Mesenteric fat pad (tissue), 1 donor: Measurements from ENCODE around the gene ADORA2A. TPM values are rescaled to one million over a fixed set of nuclear protein-coding genes. Genes with fewer than 3 reads are reported as not detected.

Experiments used
- DNase-seq: peaks from one replicate; pipeline ENCODE4 v3.0.0-alpha.2; 2020; ENCODE audit warnings: low spot score
- total RNA-seq: library from RNA; stranded (reverse); fragmentation: NEBNext Ultra II Directional; extraction: Animal tissue kit (Norgen Biotek cat#: 25700); gene quantifications from one replicate; pipeline ENCODE4 v1.2.1, GENCODE V29; 2021
- donor health status: DM: yes; HTN: yes; CAD: no.

Gene ADORA2A
- total RNA-seq, 1 donor from 2014 or later, result 2.6 TPM

GRCh38 chr22:24431309-24432034 lies 4.1 kb downstream of the ADORA2A start:
- DNase-seq, result no peak

GRCh38 chr22:24432059-24432853 lies 4.9 kb downstream of the ADORA2A start:
- DNase-seq, result no peak

GRCh38 chr22:24433001-24433827 lies 5.8 kb downstream of the ADORA2A start:
- no peak for DNase-seq

- DNase-seq, result no peak
These were observed 6.5 kb downstream of the ADORA2A start for GRCh38 chr22:24433828-24434470.

- no peak for DNase-seq
These were observed 7.3 kb downstream of the ADORA2A start for GRCh38 chr22:24434471-24435322.

GRCh38 chr22:24435323-24435645 lies 7.9 kb downstream of the ADORA2A start:
- no peak for DNase-seq

- DNase-seq, result no peak
These were observed 8.5 kb downstream of the ADORA2A start for GRCh38 chr22:24435861-24436371.

- no peak for DNase-seq
These were observed 9.2 kb downstream of the ADORA2A start for GRCh38 chr22:24436553-24436952.

- peak; percentile 45 for DNase-seq
These were observed 9.7 kb downstream of the ADORA2A start for GRCh38 chr22:24437091-24437490.

- peak; percentile 75 for DNase-seq
These were observed 10.4 kb downstream of the ADORA2A start for GRCh38 chr22:24437741-24438328.

GRCh38 chr22:24440270-24440717 lies 12.9 kb downstream of the ADORA2A start:
- peak; percentile 62 for DNase-seq

- peak; percentile 88 for DNase-seq
These were observed 13.5 kb downstream of the ADORA2A start for GRCh38 chr22:24440718-24441405.

- DNase-seq, result peak; percentile 14
These were observed 14.3 kb downstream of the ADORA2A start for GRCh38 chr22:24441406-24442351.

GRCh38 chr22:24442352-24442744 lies 14.9 kb downstream of the ADORA2A start:
- no peak for DNase-seq

GRCh38 chr22:24443668-24444067 lies 16.3 kb downstream of the ADORA2A start:
- DNase-seq, result no peak

GRCh38 chr22:24444251-24444650 lies 16.9 kb downstream of the ADORA2A start:
- no peak for DNase-seq

- DNase-seq, result no peak
These were observed 17.5 kb downstream of the ADORA2A start for GRCh38 chr22:24444729-24445466.
